Measurements from ENCODE around the gene C11orf65. TPM values are rescaled to one million over a fixed set of nuclear protein-coding genes. Genes with fewer than 3 reads are reported as not detected.

Gene C11orf65
- total RNA-seq, 1 experiment from 2014 or later: 1.3 TPM

DNA sequence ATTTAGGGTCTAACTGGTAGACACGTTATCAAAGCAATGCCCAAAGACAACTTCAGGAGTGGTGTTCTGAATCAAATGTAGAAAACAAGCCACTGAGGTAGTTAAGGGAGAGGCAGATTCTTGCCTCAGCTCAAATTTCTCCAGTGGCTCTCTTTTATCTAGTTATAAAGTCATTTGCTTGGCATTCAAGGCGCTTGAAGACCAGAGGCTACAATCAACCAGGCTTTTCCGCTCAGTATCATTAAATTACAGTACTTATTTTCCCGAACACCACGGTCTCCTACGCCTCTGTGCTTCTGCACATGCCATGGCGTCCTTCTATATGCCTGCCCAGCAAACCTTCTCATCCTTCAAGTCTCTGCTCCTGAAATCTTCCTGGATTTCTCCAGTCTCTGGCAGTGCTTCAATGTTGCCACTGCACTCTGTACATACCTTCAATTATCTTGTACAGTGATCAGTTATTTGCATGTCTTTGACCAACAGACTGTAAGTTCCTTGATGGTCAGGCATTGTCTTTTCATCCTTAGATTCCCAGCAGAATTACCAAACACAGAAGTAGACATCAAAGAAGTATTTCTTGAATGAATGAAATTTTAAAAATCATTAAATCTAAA lies 29.4 kb upstream of the C11orf65 start:
- Histone ChIP-seq H3K27ac (ENCODE audit: low read depth, low read length) (peak overlapping the region; percentile 97), H3K27me3 (ENCODE audit: insufficient read depth, low read length) (no peaks in the 10 kb centered on the region), H3K9ac (ENCODE audit: low read length) (peak overlapping the region; percentile 86), H3K79me2 (ENCODE audit: insufficient read depth, low read length) (no peaks in the 10 kb centered on the region), H2AFZ (ENCODE audit: low read depth, low read length, poor library complexity, severe bottlenecking) (peak overlapping the region; percentile 91), H3K4me1 (ENCODE audit: control insufficient read depth in 1 of 2, insufficient read depth in 2 of 2, low read length in 2 of 2) (peaks cover 12 to 32% of the 10 kb centered on the region in 2 experiments; a peak in 3 of 4 replicates), H4K20me1 (ENCODE audit: insufficient read depth) (no peaks in the 10 kb centered on the region), H3K9me2 (ENCODE audit: insufficient read depth) (no peaks in the 10 kb centered on the region), H3K4me3 (replicated peaks in 1 of 2; ENCODE audit: low read depth in 1 of 2, low read length in 2 of 2) (peak overlapping the region; percentile 46 to 65), H3K36me3 (ENCODE audit: control insufficient read depth in 1 of 2, insufficient read depth in 2 of 2, low read length in 2 of 2) (no peaks in the 10 kb centered on the region), H3K9me3 (ENCODE audit: control insufficient read depth in 1 of 2, insufficient read depth in 1 of 2, low read depth in 1 of 2, low read length in 2 of 2) (no peaks in the 10 kb centered on the region), H3K4me2 (ENCODE audit: low read length) (peak overlapping the region; percentile 93)
- DNase-seq (ENCODE audit: low read depth, low spot score) (no peak), ATAC-seq (no peak)
- POLR2A ChIA-PET: no interaction called here
- BruUV-seq (replicated peaks): no TSS peak
- TF ChIP-seq, protein P1, sequence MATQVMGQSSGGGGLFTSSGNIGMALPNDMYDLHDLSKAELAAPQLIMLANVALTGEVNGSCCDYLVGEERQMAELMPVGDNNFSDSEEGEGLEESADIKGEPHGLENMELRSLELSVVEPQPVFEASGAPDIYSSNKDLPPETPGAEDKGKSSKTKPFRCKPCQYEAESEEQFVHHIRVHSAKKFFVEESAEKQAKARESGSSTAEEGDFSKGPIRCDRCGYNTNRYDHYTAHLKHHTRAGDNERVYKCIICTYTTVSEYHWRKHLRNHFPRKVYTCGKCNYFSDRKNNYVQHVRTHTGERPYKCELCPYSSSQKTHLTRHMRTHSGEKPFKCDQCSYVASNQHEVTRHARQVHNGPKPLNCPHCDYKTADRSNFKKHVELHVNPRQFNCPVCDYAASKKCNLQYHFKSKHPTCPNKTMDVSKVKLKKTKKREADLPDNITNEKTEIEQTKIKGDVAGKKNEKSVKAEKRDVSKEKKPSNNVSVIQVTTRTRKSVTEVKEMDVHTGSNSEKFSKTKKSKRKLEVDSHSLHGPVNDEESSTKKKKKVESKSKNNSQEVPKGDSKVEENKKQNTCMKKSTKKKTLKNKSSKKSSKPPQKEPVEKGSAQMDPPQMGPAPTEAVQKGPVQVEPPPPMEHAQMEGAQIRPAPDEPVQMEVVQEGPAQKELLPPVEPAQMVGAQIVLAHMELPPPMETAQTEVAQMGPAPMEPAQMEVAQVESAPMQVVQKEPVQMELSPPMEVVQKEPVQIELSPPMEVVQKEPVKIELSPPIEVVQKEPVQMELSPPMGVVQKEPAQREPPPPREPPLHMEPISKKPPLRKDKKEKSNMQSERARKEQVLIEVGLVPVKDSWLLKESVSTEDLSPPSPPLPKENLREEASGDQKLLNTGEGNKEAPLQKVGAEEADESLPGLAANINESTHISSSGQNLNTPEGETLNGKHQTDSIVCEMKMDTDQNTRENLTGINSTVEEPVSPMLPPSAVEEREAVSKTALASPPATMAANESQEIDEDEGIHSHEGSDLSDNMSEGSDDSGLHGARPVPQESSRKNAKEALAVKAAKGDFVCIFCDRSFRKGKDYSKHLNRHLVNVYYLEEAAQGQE (IDR thresholded peaks at IDR 0.05; ENCODE audit: low read depth): no peak
- TF ChIP-seq, protein P2, sequence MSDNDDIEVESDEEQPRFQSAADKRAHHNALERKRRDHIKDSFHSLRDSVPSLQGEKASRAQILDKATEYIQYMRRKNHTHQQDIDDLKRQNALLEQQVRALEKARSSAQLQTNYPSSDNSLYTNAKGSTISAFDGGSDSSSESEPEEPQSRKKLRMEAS (IDR thresholded peaks at IDR 0.05): peak; percentile 12; the same call in 1 of the 2 replicates
- RAD21 ChIA-PET (ENCODE audit: low non-redundant PET in 1 of 2, low total read pairs in 2 of 2, uncharacterized antibody in 2 of 2, unreplicated experiment in 2 of 2): no interaction called here
- CTCF ChIA-PET: no interaction called here
- intact Hi-C loops (cut with micrococcal nuclease): loop anchor here (2.0 kb wide), 1 partner anchor 30 kb away; the partner anchor contains the start of gene C11orf65

DNA sequence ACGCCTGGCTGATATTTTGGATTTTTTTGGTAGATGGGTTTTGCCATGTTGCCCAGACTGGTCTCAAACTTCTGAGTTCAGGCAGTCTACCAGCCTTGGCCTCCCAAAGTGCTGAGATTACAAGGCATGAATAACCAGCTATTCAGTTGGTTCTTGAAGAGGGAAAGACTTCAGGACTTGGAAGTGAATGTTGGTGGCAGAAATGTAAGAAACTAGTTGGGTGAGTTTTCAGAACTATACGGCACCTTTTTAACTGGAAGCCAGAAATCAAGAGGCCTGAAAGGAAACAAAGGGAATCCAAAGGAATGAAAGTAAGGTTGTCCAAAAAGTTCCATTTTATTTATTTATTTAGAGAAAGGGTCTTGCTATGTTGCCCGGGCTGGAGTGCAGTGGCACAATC lies 28.0 kb upstream of the C11orf65 start:
- intact Hi-C loops (cut with micrococcal nuclease): no loop called here
- Histone ChIP-seq H3K36me3 (ENCODE audit: control insufficient read depth in 1 of 2, insufficient read depth in 2 of 2, low read length in 2 of 2) (no peaks in the 10 kb centered on the region), H3K9ac (ENCODE audit: low read length) (no peak overlapping the region), H3K4me1 (ENCODE audit: control insufficient read depth in 1 of 2, insufficient read depth in 2 of 2, low read length in 2 of 2) (peaks cover 12 to 32% of the 10 kb centered on the region in 2 experiments; a peak in 3 of 4 replicates), H3K27me3 (ENCODE audit: insufficient read depth, low read length) (no peaks in the 10 kb centered on the region), H3K4me3 (replicated peaks in 1 of 2; ENCODE audit: low read depth in 1 of 2, low read length in 2 of 2) (no peak overlapping the region), H3K9me2 (ENCODE audit: insufficient read depth) (no peaks in the 10 kb centered on the region), H3K4me2 (ENCODE audit: low read length) (no peak overlapping the region), H3K9me3 (ENCODE audit: control insufficient read depth in 1 of 2, insufficient read depth in 1 of 2, low read depth in 1 of 2, low read length in 2 of 2) (no peaks in the 10 kb centered on the region), H4K20me1 (ENCODE audit: insufficient read depth) (no peaks in the 10 kb centered on the region), H3K79me2 (ENCODE audit: insufficient read depth, low read length) (no peaks in the 10 kb centered on the region), H2AFZ (ENCODE audit: low read depth, low read length, poor library complexity, severe bottlenecking) (no peak overlapping the region), H3K27ac (ENCODE audit: low read depth, low read length) (no peak overlapping the region)
- no peak for ATAC-seq
- POLR2A ChIA-PET: no interaction called here
- CTCF ChIA-PET: no interaction called here
- no peak for DNase-seq (ENCODE audit: low read depth, low spot score)
- BruUV-seq (replicated peaks): no TSS peak
- RAD21 ChIA-PET (ENCODE audit: low non-redundant PET in 1 of 2, low total read pairs in 2 of 2, uncharacterized antibody in 2 of 2, unreplicated experiment in 2 of 2): no interaction called here
- TF ChIP-seq TCF7L2 (IDR thresholded peaks at IDR 0.05; ENCODE audit: borderline replicate concordance, extremely low read depth, insufficient read depth, insufficient read length) (no peak), EZH2phosphoT487 (IDR thresholded peaks at IDR 0.05; ENCODE audit: borderline replicate concordance) (no peak), SIN3A (IDR thresholded peaks at IDR 0.05; ENCODE audit: low read depth) (no peak), JUND (IDR thresholded peaks at IDR 0.05) (no peak), RAD21 (IDR thresholded peaks at IDR 0.05; ENCODE audit: low read depth) (no peak), YY1 (IDR thresholded peaks at IDR 0.05; ENCODE audit: extremely low read depth, insufficient replicate concordance, low read depth, low read length) (no peak)
- TF ChIP-seq, protein P3, sequence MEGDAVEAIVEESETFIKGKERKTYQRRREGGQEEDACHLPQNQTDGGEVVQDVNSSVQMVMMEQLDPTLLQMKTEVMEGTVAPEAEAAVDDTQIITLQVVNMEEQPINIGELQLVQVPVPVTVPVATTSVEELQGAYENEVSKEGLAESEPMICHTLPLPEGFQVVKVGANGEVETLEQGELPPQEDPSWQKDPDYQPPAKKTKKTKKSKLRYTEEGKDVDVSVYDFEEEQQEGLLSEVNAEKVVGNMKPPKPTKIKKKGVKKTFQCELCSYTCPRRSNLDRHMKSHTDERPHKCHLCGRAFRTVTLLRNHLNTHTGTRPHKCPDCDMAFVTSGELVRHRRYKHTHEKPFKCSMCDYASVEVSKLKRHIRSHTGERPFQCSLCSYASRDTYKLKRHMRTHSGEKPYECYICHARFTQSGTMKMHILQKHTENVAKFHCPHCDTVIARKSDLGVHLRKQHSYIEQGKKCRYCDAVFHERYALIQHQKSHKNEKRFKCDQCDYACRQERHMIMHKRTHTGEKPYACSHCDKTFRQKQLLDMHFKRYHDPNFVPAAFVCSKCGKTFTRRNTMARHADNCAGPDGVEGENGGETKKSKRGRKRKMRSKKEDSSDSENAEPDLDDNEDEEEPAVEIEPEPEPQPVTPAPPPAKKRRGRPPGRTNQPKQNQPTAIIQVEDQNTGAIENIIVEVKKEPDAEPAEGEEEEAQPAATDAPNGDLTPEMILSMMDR (IDR thresholded peaks at IDR 0.05 in 2 of 3, conservative IDR thresholded peaks at IDR 0.05 in 1 of 3; ENCODE audit: borderline replicate concordance in 1 of 3, insufficient read depth in 1 of 3, low read depth in 2 of 3, low read length in 2 of 3): no peak
- TF ChIP-seq, protein P4, sequence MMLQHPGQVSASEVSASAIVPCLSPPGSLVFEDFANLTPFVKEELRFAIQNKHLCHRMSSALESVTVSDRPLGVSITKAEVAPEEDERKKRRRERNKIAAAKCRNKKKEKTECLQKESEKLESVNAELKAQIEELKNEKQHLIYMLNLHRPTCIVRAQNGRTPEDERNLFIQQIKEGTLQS (IDR thresholded peaks at IDR 0.05): no peak

Measured in HCT116 (cell line).